ENCODE results near the gene CRADD. TPM values are rescaled to one million over a fixed set of nuclear protein-coding genes. Genes with fewer than 3 reads are reported as not detected.

CRADD gene
- total RNA-seq, 1 donor from 2014 or later = 8.1 TPM

DNA sequence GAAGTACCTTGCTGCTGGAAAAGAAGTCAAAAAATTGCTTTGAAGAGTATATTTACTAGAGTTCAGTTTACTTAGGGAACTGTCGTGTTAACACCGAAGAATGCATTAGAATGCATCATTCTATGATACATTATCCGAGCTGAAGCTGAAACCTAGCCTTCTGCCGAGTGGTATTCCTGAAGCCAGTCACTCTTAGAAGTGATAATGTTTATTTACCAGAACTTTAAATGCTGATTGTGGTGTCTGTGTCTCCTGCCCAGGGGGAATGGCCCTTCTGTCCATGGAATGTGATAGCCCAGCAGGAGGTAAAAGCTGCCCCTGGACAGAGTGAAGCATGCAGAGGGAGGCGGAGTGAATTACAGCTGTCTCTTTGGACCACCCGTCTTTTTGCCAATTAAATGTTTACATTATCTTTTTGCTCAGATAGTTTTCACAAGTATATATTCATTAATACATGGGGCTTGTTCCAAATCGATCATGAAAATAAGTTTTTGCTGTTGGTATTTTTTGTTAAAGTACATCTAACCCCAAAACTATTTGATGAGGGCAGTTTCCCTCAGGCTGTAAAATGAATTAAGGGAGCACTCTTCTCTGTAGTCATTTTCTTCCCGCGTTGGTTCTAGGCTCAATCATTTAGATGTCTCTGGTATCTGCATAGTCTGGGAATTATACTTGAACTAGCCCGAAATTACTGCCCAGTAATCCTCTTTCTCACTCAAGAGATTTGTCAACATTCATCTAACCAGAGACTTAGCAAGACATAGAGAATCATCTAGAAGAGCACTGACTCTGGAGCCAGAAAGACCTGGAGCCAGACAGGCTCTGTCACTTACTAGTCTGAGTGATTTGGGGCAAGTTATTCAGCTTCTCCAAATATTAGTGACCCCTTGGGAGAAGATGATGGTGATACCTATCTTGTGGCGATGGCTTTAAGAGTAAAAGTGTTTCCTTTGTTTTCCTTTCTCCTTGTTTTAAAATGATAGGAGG lies 147.6 kb downstream of the CRADD start:
- no peak for DNase-seq
- no peaks in the 10 kb centered on the region for H3K36me3 Mint-ChIP-seq (ENCODE audit: low read depth)

GRCh38 chr12:93825501-93825888 lies 148.3 kb downstream of the CRADD start:
- H3K9me3 Mint-ChIP-seq = peaks cover 8% of the 10 kb centered on the region
- H3K4me3 Mint-ChIP-seq = no peak overlapping the region
- H3K4me1 Mint-ChIP-seq = peaks cover 5% of the 10 kb centered on the region
- DNase-seq = no peak
- intact Hi-C loops (cut with micrococcal nuclease) = no loop called here
- no peak overlapping the region for H3K27ac Mint-ChIP-seq
- H3K27me3 Mint-ChIP-seq = peaks cover 3% of the 10 kb centered on the region
- no peaks in the 10 kb centered on the region for H3K36me3 Mint-ChIP-seq (ENCODE audit: low read depth)

More for the DNA sequence above, 147.6 kb downstream of the CRADD start:
- Mint-ChIP-seq H3K4me3 (no peak overlapping the region), H3K9me3 (peaks cover 10% of the 10 kb centered on the region), H3K27me3 (peaks cover 3% of the 10 kb centered on the region), H3K4me1 (peaks cover 7% of the 10 kb centered on the region), H3K27ac (no peak overlapping the region)
- intact Hi-C loops (cut with micrococcal nuclease) = no loop called here

GRCh38 chr12:93825931-93826555 lies 148.9 kb downstream of the CRADD start:
- H3K4me1 Mint-ChIP-seq = peaks cover 5% of the 10 kb centered on the region

DNA sequence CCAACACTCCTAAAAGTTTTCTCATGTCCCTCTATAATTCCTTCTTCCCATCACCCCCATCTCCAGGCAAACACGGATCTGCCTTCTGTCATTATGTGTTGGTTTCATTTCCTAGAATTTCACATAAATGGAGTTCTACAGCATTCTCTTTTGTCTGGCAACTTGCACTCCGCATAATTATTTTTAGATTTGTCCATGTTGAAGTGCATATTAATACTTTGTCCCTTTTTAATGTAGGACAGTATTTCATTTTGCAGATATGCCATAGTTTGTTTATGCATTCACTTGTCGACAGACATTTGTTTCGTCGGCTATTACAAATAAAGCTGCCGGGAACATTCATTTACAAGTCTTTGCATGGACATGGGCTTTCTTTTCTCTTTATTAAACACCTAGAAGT lies 150.0 kb downstream of the CRADD start:
- Mint-ChIP-seq H3K4me1 (peaks cover 6% of the 10 kb centered on the region), H3K4me3 (no peak overlapping the region), H3K27me3 (peaks cover 3% of the 10 kb centered on the region), H3K27ac (no peak overlapping the region), H3K9me3 (peaks cover 4% of the 10 kb centered on the region), H3K36me3 (ENCODE audit: low read depth) (no peaks in the 10 kb centered on the region)
- DNase-seq = no peak
- intact Hi-C loops (cut with micrococcal nuclease) = no loop called here

More at GRCh38 chr12:93825931-93826555, 148.9 kb downstream of the CRADD start:
- no peak overlapping the region for H3K27ac Mint-ChIP-seq
- peaks cover 8% of the 10 kb centered on the region for H3K9me3 Mint-ChIP-seq
- intact Hi-C loops (cut with micrococcal nuclease) = no loop called here
- no peak for DNase-seq
- no peaks in the 10 kb centered on the region for H3K36me3 Mint-ChIP-seq (ENCODE audit: low read depth)
- peaks cover 3% of the 10 kb centered on the region for H3K27me3 Mint-ChIP-seq
- no peak overlapping the region for H3K4me3 Mint-ChIP-seq

GRCh38 chr12:93827669-93828068 lies 150.5 kb downstream of the CRADD start:
- Mint-ChIP-seq H3K4me1 (peaks cover 5% of the 10 kb centered on the region), H3K4me3 (no peak overlapping the region), H3K27ac (no peak overlapping the region), H3K9me3 (peaks cover 4% of the 10 kb centered on the region), H3K27me3 (peaks cover 3% of the 10 kb centered on the region), H3K36me3 (ENCODE audit: low read depth) (no peaks in the 10 kb centered on the region)
- DNase-seq = no peak
- intact Hi-C loops (cut with micrococcal nuclease) = no loop called here

GRCh38 chr12:93829016-93829415 lies 151.8 kb downstream of the CRADD start:
- H3K27ac Mint-ChIP-seq = no peak overlapping the region
- H3K9me3 Mint-ChIP-seq = peaks cover 4% of the 10 kb centered on the region
- no peaks in the 10 kb centered on the region for H3K36me3 Mint-ChIP-seq (ENCODE audit: low read depth)
- intact Hi-C loops (cut with micrococcal nuclease) = no loop called here
- DNase-seq = no peak
- H3K4me1 Mint-ChIP-seq = peaks cover 5% of the 10 kb centered on the region
- no peak overlapping the region for H3K4me3 Mint-ChIP-seq
- H3K27me3 Mint-ChIP-seq = peaks cover 3% of the 10 kb centered on the region

GRCh38 chr12:93831374-93831773 lies 154.2 kb downstream of the CRADD start:
- Mint-ChIP-seq H3K27ac (no peak overlapping the region), H3K4me3 (no peak overlapping the region), H3K4me1 (peaks cover 5% of the 10 kb centered on the region), H3K9me3 (peaks cover 10% of the 10 kb centered on the region), H3K27me3 (peaks cover 3% of the 10 kb centered on the region), H3K36me3 (ENCODE audit: low read depth) (no peaks in the 10 kb centered on the region)
- intact Hi-C loops (cut with micrococcal nuclease) = no loop called here
- no peak for DNase-seq

DNA sequence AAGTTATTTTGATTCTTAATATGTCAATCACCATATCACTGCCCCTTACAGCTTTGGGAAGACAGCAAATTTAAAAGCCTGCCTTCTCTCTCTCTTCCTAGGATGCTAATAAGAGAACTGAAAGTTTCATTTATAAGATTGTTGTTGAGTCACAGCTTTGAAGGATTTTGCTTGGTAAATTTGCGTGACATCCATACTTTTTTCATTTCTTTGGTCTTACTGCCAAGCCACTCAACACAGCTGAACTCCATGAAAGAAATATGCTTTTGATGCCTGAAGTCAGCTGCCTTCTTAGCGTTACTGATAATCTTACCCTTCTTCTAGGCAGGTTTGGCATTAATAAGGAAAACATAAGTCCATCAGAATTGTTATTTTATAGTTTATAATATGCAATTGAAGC lies 155.0 kb downstream of the CRADD start:
- intact Hi-C loops (cut with micrococcal nuclease) = no loop called here
- no peaks in the 10 kb centered on the region for H3K36me3 Mint-ChIP-seq (ENCODE audit: low read depth)
- no peak overlapping the region for H3K4me3 Mint-ChIP-seq
- peaks cover 2% of the 10 kb centered on the region for H3K4me1 Mint-ChIP-seq
- no peak overlapping the region for H3K27ac Mint-ChIP-seq
- H3K9me3 Mint-ChIP-seq = peaks cover 8% of the 10 kb centered on the region
- DNase-seq = no peak
- H3K27me3 Mint-ChIP-seq = peaks cover under 1% of the 10 kb centered on the region

- H3K4me1 Mint-ChIP-seq = peaks cover 6% of the 10 kb centered on the region
- H3K36me3 Mint-ChIP-seq (ENCODE audit: low read depth) = peaks cover 1% of the 10 kb centered on the region
- no peak overlapping the region for H3K4me3 Mint-ChIP-seq
- DNase-seq = no peak
- no peak overlapping the region for H3K27ac Mint-ChIP-seq
- peaks cover 6% of the 10 kb centered on the region for H3K9me3 Mint-ChIP-seq
- intact Hi-C loops (cut with micrococcal nuclease) = no loop called here
- H3K27me3 Mint-ChIP-seq = no peaks in the 10 kb centered on the region
Measured at GRCh38 chr12:93833946-93834345, 156.8 kb downstream of the CRADD start.

- no peak overlapping the region for H3K27ac Mint-ChIP-seq
- H3K4me3 Mint-ChIP-seq = no peak overlapping the region
- intact Hi-C loops (cut with micrococcal nuclease) = no loop called here
- H3K27me3 Mint-ChIP-seq = no peaks in the 10 kb centered on the region
- peaks cover 6% of the 10 kb centered on the region for H3K4me1 Mint-ChIP-seq
- H3K9me3 Mint-ChIP-seq = peaks cover 6% of the 10 kb centered on the region
- DNase-seq = no peak
- H3K36me3 Mint-ChIP-seq (ENCODE audit: low read depth) = peaks cover 1% of the 10 kb centered on the region
Measured at GRCh38 chr12:93836620-93837260, 159.6 kb downstream of the CRADD start.

GRCh38 chr12:93838193-93838592 lies 161.0 kb downstream of the CRADD start:
- Mint-ChIP-seq H3K27me3 (no peaks in the 10 kb centered on the region), H3K9me3 (peaks cover 6% of the 10 kb centered on the region), H3K36me3 (ENCODE audit: low read depth) (peaks cover 1% of the 10 kb centered on the region), H3K27ac (no peak overlapping the region), H3K4me1 (peaks cover 4% of the 10 kb centered on the region), H3K4me3 (no peak overlapping the region)
- no peak for DNase-seq
- intact Hi-C loops (cut with micrococcal nuclease) = no loop called here

- DNase-seq = no peak
- no peak overlapping the region for H3K4me3 Mint-ChIP-seq
- intact Hi-C loops (cut with micrococcal nuclease) = no loop called here
- H3K27ac Mint-ChIP-seq = no peak overlapping the region
- no peaks in the 10 kb centered on the region for H3K27me3 Mint-ChIP-seq
- peaks cover 6% of the 10 kb centered on the region for H3K9me3 Mint-ChIP-seq
- peaks cover 1% of the 10 kb centered on the region for H3K36me3 Mint-ChIP-seq (ENCODE audit: low read depth)
- peaks cover 4% of the 10 kb centered on the region for H3K4me1 Mint-ChIP-seq
Measured at GRCh38 chr12:93839064-93839463, 161.9 kb downstream of the CRADD start.

GRCh38 chr12:93841671-93842070 lies 164.5 kb downstream of the CRADD start:
- intact Hi-C loops (cut with micrococcal nuclease) = no loop called here
- Mint-ChIP-seq H3K4me3 (no peak overlapping the region), H3K27me3 (no peaks in the 10 kb centered on the region), H3K4me1 (peaks cover 12% of the 10 kb centered on the region), H3K27ac (no peak overlapping the region), H3K36me3 (ENCODE audit: low read depth) (peaks cover 4% of the 10 kb centered on the region), H3K9me3 (no peaks in the 10 kb centered on the region)
- no peak for DNase-seq

Measured in activated CD4-positive, alpha-beta T cell treated with anti-CD3 and anti-CD28 coated beads, Interleukin-2, amount 10 ng/mL, durations not matched to agents 24 days and 14 days (primary cell).